Stimulated activated CD8-positive, alpha-beta memory T cell treated with anti-CD3 and anti-CD28 coated beads, Interleukin-7, amount 100 ng/mL, for 1 hour (primary cell): Measurements from ENCODE around the gene THSD8.
A peak's percentile ranks its signal among the peaks of the same experiment; 100 is the strongest.

Experiments
- DNase-seq, 2 donors: peaks; one replicate each; pipeline ENCODE4 v3.0.0-alpha.2; 2020; ENCODE audit warnings: low read depth in 2 of 2

THSD8 gene

GRCh38 chr19:12779162-12779993 is 22.5 kb upstream of the THSD8 start:
- DNase-seq = no peak

- DNase-seq = no peak
These were observed 19.8 kb upstream of the THSD8 start for GRCh38 chr19:12782174-12782423.

DNA sequence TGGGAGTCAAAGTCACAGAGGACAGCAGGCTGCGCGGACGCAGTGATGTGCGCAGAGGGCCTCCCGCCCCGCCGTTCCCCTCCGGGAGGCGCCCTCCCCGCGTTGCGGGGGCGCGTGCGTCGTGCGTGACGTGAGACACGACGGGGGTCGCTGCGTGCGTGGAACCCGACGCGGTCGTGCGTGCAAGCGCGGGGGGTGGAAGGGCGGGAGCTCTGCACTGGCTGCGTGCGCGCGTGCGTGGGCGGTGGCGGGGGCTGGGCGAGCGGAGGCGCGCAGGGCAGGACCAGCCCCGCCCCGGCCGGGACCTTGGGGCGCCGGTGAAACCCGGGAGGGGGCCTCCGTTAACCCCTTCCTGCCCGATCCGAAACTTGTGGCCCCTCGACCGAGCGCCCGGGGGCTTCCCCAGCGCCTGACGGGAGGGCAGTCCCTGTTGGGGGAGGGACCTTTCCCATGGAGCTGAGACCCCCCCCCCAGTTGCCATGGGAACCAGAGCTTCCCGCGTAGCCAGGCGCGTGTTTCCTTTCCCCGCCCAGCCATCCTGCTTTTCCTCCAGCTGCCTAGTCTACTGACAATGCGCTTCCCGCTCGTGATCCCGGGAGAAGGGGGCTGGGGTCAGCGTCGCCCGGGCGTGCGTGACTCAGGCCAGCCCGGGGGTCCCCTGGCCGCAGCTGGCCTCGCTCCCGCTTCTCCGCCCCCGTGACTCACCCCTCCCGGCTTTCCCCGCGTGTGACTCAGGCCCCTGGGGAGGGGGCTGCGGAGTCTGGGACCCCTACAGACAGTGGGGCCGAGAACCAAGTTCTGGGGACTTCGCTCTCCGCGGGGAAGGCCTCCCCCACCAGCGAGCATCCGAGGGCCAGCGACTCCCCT is 19.2 kb upstream of the THSD8 start:
- DNase-seq = peak; percentile 77 to 80

- no peak for DNase-seq
These were observed 18.5 kb upstream of the THSD8 start for GRCh38 chr19:12783291-12783848.

DNA sequence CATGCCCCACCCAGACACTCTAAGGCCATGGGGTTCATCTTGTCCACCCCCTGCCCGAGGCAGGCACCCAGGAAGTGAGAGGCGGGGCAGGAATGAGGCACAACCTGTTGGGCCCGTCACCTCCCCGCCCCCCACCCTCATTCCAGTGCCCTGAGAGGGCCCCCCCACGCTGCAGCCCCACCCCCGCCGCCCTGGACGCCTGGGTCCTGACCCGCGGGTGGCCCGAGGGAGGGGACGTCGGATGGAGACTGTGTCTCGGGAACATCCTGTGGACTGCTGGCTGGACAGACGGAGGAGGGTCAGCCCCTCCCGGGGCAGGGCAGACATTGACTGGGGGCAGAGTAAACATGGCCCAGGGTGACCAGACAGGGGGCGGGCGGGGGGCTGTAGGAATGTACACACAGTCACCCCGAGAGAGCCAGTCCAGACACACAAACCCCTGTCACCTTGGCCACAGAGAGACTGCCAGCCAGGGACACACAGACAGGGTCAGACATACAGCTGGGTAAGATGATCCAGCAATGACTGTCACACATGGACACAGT is 17.9 kb upstream of the THSD8 start:
- DNase-seq = no peak

- no peak for DNase-seq
These were observed 17.4 kb upstream of the THSD8 start for GRCh38 chr19:12784394-12784870.

DNA sequence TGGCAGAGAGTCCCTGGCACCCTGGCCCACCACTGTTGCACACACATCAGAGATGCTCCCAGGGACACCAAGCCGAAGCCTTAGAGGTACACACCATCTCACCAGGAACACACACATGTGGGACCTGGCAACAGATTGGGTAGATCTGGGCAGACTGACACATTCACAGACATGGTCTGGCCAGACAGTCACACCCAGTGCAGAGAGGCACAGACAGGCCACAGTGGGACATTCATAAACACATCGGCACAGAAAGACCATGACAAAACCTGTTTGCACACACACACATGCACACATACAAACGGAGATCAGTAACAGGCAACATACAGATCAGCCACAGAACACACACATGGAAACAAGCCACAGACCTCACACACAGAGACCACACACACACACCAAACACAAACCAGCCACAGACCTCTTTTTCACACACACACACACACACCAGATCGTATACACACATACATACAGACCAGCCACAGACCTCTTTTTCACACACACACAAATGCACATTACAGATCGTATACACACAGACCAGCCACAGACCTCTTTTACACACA is 16.9 kb upstream of the THSD8 start:
- no peak for DNase-seq

- DNase-seq = no peak
These were observed 16.3 kb upstream of the THSD8 start for GRCh38 chr19:12785431-12786031.

- no peak for DNase-seq
These were observed 15.6 kb upstream of the THSD8 start for GRCh38 chr19:12786141-12786870.

- DNase-seq = no peak
These were observed 14.9 kb upstream of the THSD8 start for GRCh38 chr19:12786952-12787351.

- DNase-seq = no peak
These were observed 14.4 kb upstream of the THSD8 start for GRCh38 chr19:12787458-12787857.

GRCh38 chr19:12788042-12788681 is 13.7 kb upstream of the THSD8 start:
- no peak for DNase-seq

- DNase-seq = no peak
These were observed 13.2 kb upstream of the THSD8 start for GRCh38 chr19:12788682-12789097.

DNA sequence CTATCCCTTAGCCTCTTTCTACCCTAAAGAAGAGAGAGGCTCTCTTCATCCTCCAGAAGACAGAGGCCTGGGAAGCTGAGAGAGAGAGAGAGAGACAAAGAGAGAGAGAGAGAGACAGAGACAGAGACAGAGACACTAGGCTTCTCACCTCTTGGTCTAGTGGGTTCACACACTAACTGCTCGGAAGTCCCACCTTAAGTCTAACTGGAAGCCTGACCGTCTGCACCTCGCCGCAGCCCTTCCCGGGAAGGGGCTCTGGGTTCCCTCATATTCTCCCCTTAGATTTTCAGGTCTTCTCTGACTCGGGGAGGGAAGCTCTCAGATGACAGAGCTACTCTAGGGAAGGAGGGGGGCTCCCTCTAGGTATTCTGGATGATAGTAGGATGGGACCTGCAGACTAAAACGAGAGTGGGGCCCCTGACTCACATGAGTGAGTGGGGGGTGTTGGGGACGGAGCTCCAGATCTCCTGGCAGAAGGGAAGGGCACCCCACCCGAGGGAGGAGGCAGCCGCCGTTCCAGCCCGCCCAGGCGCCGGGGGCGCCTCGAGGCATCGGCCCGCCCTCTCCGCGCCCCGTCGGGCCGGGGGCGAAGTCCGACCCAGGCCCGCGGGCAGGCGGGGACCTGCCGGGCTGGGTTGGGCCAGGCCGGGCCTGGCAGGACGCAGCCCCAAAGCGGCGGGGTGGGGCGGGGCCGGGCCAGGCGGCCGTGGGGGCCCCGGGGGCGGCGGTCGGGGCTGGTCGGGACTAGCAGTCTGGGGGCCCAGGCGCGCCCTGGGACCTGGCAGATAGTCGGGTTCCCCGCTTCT is 12.6 kb upstream of the THSD8 start:
- no peak for DNase-seq

DNA sequence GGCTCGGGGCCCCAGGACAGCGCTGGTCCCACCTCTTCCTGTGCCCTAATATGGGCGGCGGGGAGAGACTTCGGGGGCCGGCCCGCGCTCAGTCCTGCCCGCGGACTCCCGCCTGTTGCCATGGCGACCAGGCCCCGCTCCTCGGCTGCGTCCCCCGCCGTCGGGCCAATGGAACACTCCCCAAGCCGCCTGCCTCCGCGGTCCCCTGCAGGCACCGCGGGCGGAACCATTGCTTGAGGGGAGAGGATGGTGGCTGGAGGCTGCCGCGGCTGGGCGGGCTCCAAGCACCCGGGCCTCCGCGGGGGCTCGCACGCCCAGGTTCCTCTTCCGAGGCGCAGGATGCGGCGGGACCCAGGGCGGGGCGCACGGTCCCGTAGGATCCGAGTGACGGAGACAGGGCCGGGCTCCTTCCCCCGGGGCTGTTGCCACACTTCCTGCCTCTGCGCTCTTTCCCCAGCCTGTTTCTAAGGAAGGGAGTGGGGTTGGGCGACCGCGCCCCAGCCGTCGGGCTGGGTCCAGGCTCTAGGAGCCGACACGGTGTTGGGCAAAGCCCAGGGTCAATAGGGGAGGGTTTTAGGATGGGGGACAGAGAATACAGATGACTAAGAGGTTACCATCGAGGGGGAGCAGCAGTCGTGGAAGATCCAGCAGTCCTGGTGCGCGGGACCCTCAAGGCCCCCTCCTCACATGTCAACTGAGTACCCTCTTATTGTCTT is 11.8 kb upstream of the THSD8 start:
- DNase-seq = peak; percentile 79 to 83

DNA sequence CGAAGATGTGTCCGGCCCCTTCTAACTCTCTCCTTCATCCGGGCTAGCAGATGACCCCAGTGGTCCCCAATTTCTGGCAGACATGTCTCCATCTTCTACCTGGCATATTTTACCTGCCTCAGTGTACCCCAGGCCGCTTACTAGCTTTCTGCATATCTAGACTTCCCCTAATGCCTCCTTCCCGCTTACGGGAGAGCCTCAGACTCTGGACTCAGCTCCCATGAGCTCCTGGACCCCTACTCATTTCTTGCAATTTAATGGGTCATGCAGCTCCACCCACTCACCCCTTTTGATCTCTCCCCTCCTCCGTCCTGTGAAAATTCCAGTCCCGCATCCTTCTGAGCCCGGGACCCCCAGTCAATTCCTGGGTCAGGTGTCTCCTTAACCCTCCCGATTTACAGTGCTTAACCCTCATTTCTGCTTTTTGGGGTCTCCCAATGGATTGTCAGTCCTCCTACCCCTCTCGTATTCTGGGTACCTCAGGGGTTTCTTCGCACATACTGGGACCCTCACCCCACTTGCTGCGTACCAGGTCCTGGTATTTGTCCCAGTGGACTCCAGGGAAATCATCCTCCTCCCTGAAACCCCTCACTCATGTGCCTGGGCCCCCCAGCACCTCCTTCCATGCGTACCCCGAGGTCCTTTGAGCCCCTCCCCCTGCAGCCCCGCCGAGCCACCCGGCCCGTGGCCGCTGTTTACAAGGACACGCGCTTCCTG is 11.1 kb upstream of the THSD8 start:
- DNase-seq = no peak

- DNase-seq = peak; percentile 95 to 96
These were observed 10.4 kb upstream of the THSD8 start, which contains the start of gene JUNB for GRCh38 chr19:12791345-12792050. Gene JUNB, plus strand, starts transcription at chr19:12791486. Its CDS starts 286 bp downstream, at chr19:12791772.
